ENCODE data around the gene HTT. TPM values are rescaled to one million over a fixed set of nuclear protein-coding genes. Genes with fewer than 3 reads are reported as not detected.

The HTT gene
- total RNA-seq, 1 donor from 2014 or later = 73.6 TPM

DNA sequence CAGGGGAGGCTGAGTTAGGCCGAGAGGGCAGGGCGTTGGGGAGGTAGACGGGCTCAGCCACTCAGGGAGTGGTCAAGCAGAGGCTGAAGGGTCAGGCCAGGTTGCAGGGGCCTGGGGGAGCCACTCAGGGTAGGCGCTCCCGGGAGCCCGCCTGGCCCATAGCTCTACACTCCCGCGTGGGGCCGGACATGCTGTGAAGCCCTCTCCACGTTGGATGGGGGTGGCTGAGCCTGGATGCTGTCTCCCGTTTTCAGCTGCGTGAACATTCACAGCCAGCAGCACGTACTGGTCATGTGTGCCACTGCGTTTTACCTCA is 160.5 kb downstream of the HTT start:
- H3K27me3 Mint-ChIP-seq (ENCODE audit: low read depth) = no peaks in the 10 kb centered on the region
- no peaks in the 10 kb centered on the region for H3K9me3 Mint-ChIP-seq
- no peaks in the 10 kb centered on the region for H3K4me1 Mint-ChIP-seq
- H3K4me3 Mint-ChIP-seq = no peak overlapping the region
- no peak overlapping the region for H3K27ac Mint-ChIP-seq
- TF ChIP-seq, protein P1, sequence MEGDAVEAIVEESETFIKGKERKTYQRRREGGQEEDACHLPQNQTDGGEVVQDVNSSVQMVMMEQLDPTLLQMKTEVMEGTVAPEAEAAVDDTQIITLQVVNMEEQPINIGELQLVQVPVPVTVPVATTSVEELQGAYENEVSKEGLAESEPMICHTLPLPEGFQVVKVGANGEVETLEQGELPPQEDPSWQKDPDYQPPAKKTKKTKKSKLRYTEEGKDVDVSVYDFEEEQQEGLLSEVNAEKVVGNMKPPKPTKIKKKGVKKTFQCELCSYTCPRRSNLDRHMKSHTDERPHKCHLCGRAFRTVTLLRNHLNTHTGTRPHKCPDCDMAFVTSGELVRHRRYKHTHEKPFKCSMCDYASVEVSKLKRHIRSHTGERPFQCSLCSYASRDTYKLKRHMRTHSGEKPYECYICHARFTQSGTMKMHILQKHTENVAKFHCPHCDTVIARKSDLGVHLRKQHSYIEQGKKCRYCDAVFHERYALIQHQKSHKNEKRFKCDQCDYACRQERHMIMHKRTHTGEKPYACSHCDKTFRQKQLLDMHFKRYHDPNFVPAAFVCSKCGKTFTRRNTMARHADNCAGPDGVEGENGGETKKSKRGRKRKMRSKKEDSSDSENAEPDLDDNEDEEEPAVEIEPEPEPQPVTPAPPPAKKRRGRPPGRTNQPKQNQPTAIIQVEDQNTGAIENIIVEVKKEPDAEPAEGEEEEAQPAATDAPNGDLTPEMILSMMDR (IDR thresholded peaks at IDR 0.05; ENCODE audit: unreplicated experiment) = no peak
- no peak for DNase-seq (ENCODE audit: low spot score in 2 of 2, unreplicated experiment in 2 of 2)
- H3K36me3 Mint-ChIP-seq = peaks cover 36% of the 10 kb centered on the region

DNA sequence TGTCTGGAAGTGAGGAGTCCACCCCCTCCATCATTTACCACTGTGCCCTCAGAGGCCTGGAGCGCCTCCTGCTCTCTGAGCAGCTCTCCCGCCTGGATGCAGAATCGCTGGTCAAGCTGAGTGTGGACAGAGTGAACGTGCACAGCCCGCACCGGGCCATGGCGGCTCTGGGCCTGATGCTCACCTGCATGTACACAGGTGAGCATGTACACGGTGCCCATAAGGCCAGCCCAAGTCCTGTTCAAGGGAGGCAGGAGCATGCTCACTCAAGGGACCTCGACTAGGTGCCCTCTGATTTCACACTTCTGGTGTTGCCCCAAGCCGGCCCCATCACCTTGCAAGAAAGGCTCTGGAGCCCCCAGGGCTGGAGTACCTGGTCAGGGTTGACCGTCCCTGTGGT is 161.1 kb downstream of the HTT start:
- Mint-ChIP-seq H3K9me3 (no peaks in the 10 kb centered on the region), H3K27ac (no peak overlapping the region), H3K36me3 (peaks cover 32% of the 10 kb centered on the region), H3K27me3 (ENCODE audit: low read depth) (no peaks in the 10 kb centered on the region), H3K4me3 (no peak overlapping the region), H3K4me1 (no peaks in the 10 kb centered on the region)
- DNase-seq (ENCODE audit: low spot score in 2 of 2, unreplicated experiment in 2 of 2) = no peak
- TF ChIP-seq, protein P1 (IDR thresholded peaks at IDR 0.05; ENCODE audit: unreplicated experiment) = no peak

DNA sequence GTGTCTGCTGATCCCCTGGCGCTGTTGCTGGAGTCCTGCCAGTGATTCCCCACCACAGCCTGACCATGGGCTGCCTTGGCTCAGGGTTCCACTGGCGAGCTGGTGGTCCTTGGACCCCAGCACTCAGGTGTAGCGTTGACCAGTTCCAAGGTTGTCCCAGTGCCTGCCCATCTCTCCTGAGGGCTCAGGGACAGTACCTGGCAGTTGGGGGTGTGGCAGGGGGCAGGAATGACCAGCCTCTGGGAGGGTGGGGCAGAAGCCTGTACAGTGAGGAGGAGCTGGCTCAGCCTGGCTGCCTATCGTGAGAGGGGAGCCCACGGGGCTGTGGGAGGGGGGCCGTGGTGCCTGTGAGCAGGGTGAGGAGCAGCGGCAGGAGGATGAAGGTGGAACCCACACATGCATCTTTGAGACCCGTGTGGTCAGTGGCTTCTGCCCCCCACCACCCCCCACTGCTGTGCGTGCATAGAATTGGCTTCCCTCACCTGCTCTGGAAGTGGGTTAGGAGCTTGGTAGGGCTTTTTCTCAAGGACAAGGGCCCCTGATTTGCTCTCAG is 161.9 kb downstream of the HTT start:
- DNase-seq (ENCODE audit: low spot score in 2 of 2, unreplicated experiment in 2 of 2) = no peak
- TF ChIP-seq, protein P1 (IDR thresholded peaks at IDR 0.05; ENCODE audit: unreplicated experiment) = no peak
- no peaks in the 10 kb centered on the region for H3K4me1 Mint-ChIP-seq
- H3K27ac Mint-ChIP-seq = no peak overlapping the region
- H3K4me3 Mint-ChIP-seq = no peak overlapping the region
- H3K27me3 Mint-ChIP-seq (ENCODE audit: low read depth) = no peaks in the 10 kb centered on the region
- H3K9me3 Mint-ChIP-seq = no peaks in the 10 kb centered on the region
- H3K36me3 Mint-ChIP-seq = peaks cover 27% of the 10 kb centered on the region

DNA sequence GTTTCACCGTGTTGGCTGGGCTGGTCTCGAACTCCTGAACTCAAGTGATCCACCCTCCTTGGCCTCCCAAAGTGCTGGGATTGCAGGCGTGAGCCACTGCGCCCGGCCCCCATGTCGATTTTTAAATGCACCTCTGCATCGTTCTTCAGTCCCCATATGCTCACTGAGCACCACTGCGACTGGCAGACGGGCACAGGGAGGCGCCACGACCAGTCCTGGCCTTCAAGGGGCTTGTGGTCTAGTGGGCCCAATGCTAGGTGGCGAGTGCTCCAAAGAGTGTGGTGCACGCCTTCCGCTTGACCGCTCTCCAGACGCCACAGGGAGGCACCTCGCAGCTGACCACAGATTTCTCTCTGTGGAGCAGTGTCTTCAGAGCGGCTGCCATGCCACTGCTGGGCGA is 162.8 kb downstream of the HTT start:
- H3K27me3 Mint-ChIP-seq (ENCODE audit: low read depth) = no peaks in the 10 kb centered on the region
- no peak overlapping the region for H3K4me3 Mint-ChIP-seq
- TF ChIP-seq, protein P1 (IDR thresholded peaks at IDR 0.05; ENCODE audit: unreplicated experiment) = no peak
- peaks cover 25% of the 10 kb centered on the region for H3K36me3 Mint-ChIP-seq
- no peak overlapping the region for H3K27ac Mint-ChIP-seq
- peaks cover 2% of the 10 kb centered on the region for H3K4me1 Mint-ChIP-seq
- DNase-seq (ENCODE audit: low spot score in 2 of 2, unreplicated experiment in 2 of 2) = no peak
- H3K9me3 Mint-ChIP-seq = no peaks in the 10 kb centered on the region

DNA sequence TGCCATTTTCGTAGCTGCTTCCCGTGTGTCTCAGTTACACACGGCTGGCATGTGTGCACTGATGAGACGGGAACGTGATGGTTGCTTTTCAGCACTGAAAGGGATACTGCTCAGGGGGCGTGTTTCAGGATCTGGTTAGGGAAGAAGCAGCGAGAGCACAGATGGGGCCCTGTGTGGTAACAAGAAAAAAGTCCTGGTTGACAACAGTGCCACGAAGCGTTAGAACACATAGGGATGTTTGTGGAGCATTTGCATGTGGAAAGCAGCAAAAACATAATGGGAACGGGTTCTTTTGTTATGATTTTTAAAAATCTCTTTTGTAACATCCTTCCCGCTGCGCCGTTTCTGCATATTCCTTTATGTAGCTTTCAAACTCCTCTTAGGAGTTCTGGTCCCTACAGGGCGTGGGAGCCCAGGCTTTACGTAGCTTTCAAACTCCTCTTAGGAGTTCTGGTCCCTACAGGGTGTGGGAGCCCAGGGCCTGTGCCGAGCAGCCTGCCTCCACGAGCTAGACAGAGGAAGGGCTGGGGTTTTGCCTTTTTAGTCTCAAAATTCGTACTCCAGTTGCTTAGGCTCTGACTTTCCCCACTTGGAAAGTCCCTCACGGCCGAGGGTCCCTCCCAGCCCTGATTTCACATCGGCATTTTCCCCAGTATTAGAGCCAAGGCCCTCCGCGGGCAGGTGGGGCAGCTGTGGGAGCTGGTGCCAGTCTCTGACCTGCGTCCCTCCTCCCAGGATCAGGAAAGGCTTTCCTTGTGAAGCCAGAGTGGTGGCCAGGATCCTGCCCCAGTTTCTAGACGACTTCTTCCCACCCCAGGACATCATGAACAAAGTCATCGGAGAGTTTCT is 163.5 kb downstream of the HTT start:
- Mint-ChIP-seq H3K4me3 (no peak overlapping the region), H3K27ac (no peak overlapping the region), H3K4me1 (peaks cover 2% of the 10 kb centered on the region), H3K36me3 (peaks cover 25% of the 10 kb centered on the region), H3K27me3 (ENCODE audit: low read depth) (no peaks in the 10 kb centered on the region), H3K9me3 (no peaks in the 10 kb centered on the region)
- DNase-seq (ENCODE audit: low spot score in 2 of 2, unreplicated experiment in 2 of 2) = no peak
- TF ChIP-seq, protein P1 (IDR thresholded peaks at IDR 0.05; ENCODE audit: unreplicated experiment) = no peak

All from mesothelial cell of epicardium (in vitro differentiated cells).